ENCODE data around the gene POLD1.
"Not testable (repeated sequence)": the region's sequence is repeated elsewhere in the genome, so short reads cannot be mapped to it uniquely, and the experiment has no call there.

The POLD1 gene

GRCh38 chr19:50383852-50384684 is at the start of gene POLD1:
POLD1 (plus strand) TSS chr19:50384347; CDS start chr19:50398852, 14,505 bp downstream.
- DNase-seq (ENCODE audit: low spot score): peak; percentile 98

DNA sequence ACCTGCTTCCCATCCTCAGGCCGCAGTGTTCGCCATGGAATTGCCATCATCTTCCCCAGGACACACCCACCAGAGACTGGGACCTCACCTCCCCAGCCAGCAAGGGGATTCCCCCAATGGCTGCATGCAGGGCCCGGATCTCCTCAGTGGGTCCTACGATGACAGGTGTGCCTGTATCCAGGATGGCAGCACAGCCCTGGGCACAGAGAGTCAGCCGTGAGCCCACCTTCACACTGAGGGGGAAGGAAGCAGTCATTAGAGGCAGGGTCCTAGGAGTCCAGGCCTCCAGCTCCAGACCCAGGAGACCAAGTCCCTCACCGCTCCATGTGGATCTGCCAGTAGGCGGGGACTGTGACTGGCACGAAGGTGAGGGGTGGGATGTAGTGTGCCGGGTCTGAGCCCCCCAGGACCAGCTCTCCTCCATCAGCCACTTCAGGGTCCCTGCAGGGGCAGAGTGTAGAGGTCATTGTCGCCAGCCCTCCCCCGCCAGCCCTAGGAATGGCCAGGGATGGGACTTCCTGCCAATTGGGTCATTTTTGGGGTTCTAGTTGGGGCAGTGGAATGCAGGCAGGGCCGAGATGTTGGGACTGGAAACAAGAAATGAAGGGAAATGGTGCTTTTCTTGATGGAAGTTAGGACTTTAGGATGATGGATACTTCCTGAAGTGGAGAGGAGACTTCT is 49.3 kb upstream of the POLD1 start:
- DNase-seq (ENCODE audit: low spot score): no peak

- DNase-seq (ENCODE audit: low spot score): not testable (repeated sequence)
These were observed 47.1 kb upstream of the POLD1 start for GRCh38 chr19:50337031-50337430.

DNA sequence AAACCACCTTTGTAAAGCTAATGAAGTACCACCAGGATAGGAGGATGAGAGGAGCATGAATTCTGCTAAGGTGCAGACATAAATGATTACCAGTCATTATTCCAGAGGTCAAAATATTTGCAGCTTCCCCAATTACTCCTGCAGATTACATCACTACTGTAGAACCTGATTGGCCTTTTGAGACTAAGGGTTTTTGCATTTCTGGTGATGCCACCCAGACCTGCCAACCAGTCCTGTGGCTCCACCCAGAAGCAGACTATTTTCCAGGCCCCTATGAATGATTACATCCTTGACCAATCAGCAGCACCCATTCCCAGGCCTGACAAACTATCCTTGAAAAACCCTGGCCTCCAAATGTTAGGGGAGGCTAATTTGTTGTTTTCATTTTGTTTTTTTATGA is 43.8 kb upstream of the POLD1 start:
- no peak for DNase-seq (ENCODE audit: low spot score)

- no peak for DNase-seq (ENCODE audit: low spot score)
These were observed 43.0 kb upstream of the POLD1 start for GRCh38 chr19:50341091-50341564.

DNA sequence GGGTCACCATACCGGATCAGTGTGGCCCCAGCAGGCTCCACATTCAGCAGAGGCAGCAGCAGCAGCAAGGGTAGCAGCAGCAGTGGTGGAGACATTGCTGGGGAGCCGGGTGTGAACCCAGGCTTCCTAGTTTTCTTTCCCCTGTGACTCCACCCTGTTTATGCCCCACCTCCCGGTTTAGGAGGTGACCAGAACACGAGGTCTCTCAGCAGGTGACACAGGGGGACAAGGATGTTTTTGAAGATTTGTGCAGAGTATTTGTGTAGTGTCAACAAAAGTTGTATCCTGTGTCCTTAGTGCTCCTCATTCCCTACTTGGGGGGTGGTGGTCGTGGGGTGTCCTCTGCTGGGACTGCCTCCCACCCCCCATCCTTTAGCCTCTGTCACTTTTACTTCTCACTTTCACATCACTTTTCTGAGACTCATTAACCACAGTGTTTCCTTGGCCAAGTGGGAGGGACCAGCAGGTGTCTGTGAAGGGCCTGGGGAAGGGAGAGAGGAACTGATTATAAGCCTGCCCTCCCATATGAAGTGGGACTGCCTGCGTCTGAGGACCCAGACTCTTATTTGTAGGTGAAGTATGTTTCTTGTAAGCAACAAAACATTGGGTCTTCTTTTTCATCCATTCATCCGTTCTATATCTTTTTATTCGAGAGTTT is 39.4 kb upstream of the POLD1 start:
- DNase-seq (ENCODE audit: low spot score): no peak

- DNase-seq (ENCODE audit: low spot score): not testable (repeated sequence)
These were observed 37.0 kb upstream of the POLD1 start for GRCh38 chr19:50347089-50347581.

- no peak for DNase-seq (ENCODE audit: low spot score)
These were observed 34.7 kb upstream of the POLD1 start for GRCh38 chr19:50349277-50350057.

GRCh38 chr19:50352242-50352641 is 31.9 kb upstream of the POLD1 start:
- DNase-seq (ENCODE audit: low spot score): no peak

DNA sequence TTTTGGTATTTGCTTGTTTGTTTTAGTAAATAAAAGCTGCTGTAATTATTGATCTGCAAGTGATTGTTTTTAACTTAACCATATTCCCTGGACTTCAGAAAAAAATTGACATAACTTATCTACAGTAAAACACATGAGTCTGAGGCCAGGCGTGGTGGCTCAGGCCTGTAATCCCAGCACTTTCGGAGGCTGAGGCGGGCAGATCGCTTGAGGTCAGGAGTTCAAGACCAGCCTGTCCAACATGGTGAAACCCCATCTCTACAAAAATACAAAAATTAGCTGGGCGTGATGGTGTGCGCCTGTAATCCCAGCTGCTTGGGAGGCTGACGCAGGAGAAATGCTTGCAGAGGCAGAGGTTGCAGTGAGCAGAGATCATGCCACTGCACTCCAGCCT is 30.7 kb upstream of the POLD1 start:
- DNase-seq (ENCODE audit: low spot score): not testable (repeated sequence)

- DNase-seq (ENCODE audit: low spot score): no peak
These were observed 27.4 kb upstream of the POLD1 start for GRCh38 chr19:50356691-50357177.

DNA sequence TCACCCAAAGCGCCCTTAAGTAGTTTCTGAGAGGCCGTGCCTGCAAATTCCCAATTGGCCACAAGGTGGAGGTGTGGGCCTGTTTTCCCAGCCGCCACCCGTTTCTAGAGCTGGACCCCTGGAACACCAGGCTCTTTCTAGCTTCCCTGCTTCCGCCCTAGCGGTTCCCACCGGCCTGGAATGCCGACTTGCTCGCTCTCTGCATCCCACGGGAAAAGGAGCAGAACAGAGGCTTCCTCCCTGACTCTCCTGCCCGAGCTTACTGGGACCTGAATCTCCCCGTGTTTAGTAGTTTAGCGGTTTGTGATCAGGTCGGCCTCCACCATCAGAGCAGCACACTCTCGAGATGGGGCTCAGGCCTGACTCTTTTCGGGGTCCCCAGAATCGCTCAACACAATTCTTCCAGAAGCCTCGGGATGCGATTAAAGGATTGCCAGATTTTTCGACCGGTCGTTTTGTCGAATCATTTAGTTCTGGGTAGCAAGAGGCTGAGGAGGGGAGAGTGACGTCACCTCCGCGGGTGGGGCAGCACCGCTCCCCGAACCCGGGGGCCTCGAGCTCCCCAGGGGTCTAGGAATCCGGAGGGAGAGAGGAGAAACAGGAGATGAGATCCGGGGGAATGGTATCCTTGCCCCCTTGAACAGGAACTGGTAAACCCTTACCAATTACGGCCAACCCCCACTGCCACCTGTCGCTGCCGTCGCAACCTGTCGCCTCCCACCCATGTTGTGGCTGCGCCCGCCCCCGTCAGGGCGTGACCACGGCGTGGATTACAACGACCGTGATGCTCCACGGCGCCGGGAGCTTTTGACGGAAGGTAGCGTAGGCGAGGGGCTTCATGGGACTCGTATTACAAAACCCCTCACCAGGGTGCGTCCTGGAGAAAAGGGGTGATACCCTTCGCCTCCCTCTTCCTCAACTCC is 26.7 kb upstream of the POLD1 start:
- peak; percentile 89 for DNase-seq (ENCODE audit: low spot score)

DNA sequence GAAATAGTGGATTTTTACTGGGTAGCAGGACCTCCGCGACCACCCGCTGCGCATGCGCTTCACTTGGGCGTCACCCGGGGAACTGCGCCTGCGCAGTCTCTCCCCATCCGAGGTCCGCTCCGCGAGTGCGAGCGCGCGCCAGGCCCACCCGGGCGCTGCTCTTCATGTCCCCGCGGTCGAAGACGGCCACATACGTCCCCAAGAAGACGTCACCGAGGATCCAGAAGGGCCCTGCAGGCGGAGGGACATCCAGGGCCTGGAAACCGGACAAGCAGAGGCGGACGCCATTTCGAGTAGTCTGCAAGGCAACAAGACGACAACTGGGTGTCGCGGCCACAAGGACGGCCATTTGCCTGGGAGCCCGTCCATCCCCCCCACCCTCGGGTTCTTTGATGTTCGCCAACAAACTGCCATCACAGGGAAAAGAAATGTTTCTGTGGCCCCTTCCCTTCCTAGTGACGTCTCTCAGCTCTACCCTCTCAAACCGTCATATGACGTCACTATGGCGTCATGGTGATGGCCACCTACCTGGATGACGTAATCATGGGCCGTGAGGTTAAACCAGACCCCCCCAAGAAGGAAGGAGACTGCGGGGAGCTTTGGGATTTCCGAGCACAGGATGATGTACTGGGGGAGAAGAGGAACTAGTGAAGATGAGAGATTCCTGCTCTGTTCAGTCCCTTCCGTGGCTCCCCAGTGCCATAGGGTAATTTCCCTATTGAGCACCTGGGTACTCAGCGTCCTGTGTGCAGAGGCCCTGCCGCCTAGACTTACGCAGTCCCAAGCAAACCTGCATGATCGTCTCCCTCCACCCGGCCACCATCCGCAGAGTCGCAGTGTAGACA is 25.4 kb upstream of the POLD1 start:
- DNase-seq (ENCODE audit: low spot score): peak; percentile 83

- no peak for DNase-seq (ENCODE audit: low spot score)
These were observed 24.8 kb upstream of the POLD1 start for GRCh38 chr19:50359328-50359818.

- no peak for DNase-seq (ENCODE audit: low spot score)
These were observed 22.7 kb upstream of the POLD1 start for GRCh38 chr19:50361290-50362029.

DNA sequence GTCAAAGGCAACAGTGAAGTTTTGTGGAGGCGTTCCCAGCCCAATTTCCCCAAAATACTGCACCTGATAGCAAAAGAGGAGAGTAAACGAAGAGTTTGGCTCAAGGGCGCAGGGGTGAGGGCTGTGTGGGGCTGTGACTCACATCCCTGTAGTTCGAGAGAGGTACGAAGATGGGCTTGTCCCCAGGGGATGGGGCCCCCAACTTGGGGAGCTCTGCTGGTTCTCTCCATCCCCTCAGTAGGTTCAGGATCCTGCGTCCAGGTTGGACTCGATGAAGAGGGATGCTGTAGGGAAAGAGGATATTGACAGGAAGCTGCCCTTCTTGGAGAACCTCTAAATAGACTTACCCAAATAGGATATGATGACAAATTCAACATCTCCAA is 22.1 kb upstream of the POLD1 start:
- DNase-seq (ENCODE audit: low spot score): no peak

DNA sequence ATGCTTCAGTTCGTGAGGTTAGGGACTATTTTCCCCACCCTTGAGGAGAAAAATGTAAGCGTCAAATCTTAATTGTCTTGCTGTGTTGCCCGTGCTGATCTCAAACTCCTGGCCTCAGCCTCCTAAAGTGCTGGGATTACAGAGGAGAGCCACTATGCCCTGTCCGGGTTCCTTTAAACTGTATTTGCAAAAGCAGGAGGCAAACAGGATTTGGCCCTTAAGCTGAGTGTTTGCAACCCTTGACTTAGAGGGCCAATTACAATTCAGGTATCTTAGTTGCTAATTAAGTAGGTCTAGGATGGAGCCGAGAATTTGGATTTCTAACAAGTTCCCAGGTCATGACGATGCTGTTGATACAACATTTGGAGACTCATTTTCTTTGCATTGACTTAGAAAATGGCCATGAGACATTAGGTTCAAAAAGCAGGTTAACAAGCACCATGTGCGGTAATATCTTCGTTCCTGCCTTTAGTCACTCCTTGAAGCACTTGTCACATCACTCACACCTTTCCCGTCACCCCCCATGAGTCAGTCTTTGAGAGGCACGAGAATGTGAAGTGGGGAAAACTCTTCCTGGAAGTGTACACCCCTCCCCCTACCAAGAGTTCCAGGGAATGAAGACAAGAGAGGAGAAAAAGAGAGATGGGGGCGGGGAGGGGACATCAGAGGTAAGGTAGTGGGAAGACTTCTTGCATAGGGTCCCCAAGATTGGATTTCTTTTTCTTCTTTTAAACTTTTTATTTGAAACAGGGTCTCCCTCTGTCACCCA is 21.3 kb upstream of the POLD1 start:
- peak; percentile 57 for DNase-seq (ENCODE audit: low spot score)
